Measurements from ENCODE around the gene BARD1. TPM values are rescaled to one million over a fixed set of nuclear protein-coding genes. Genes with fewer than 3 reads are reported as not detected.

BARD1 gene
- total and polyA plus RNA-seq, 2 of the 13 experiments (the other 11 are each of a cell fraction or from before 2014, with no cell fraction given): 5.3 to 30.4 TPM

Small RNA genes lying within 50 kb of the gene (small RNA-seq; reads per million reads assigned to genes)
- 0 to 1.7 (median 0.33) reads per million in 3 experiments for gene SNORA70I (ENCODE audit: insufficient read depth in 2 of 3, insufficient read length in 3 of 3, low read depth in 2 of 3, low replicate concordance in 1 of 3)
